Epidermal melanocyte (primary cell): Measurements from ENCODE around the gene IRAK2.
"Not testable (repeated sequence)": the region's sequence is repeated elsewhere in the genome, so short reads cannot be mapped to it uniquely, and the experiment has no call there.

Source experiments
- DNase-seq: peaks from one replicate; pipeline ENCODE4 v3.0.0; 2011; ENCODE audit warnings: low spot score; ENCODE audit not compliant: insufficient read length

IRAK2 gene

GRCh38 chr3:10248984-10249748 lies 84.4 kb downstream of the IRAK2 start:
- DNase-seq: no peak

- DNase-seq: no peak
Observed at GRCh38 chr3:10249833-10250232, 85.1 kb downstream of the IRAK2 start.

GRCh38 chr3:10251006-10251405 lies 86.3 kb downstream of the IRAK2 start:
- no peak for DNase-seq

GRCh38 chr3:10253731-10254130 lies 89.0 kb downstream of the IRAK2 start:
- no peak for DNase-seq

GRCh38 chr3:10255835-10256234 lies 91.1 kb downstream of the IRAK2 start:
- no peak for DNase-seq

GRCh38 chr3:10259036-10259435 lies 94.3 kb downstream of the IRAK2 start:
- DNase-seq: no peak

GRCh38 chr3:10259798-10260197 lies 95.1 kb downstream of the IRAK2 start:
- DNase-seq: no peak

- DNase-seq: no peak
Observed at GRCh38 chr3:10260211-10260701, 95.5 kb downstream of the IRAK2 start.

- DNase-seq: no peak
Observed at GRCh38 chr3:10262027-10262426, 97.3 kb downstream of the IRAK2 start.

GRCh38 chr3:10263646-10264363 lies 99.1 kb downstream of the IRAK2 start:
- no peak for DNase-seq

GRCh38 chr3:10265833-10266232 lies 101.1 kb downstream of the IRAK2 start:
- no peak for DNase-seq

- DNase-seq: not testable (repeated sequence)
Observed at GRCh38 chr3:10266936-10267335, 102.2 kb downstream of the IRAK2 start.

GRCh38 chr3:10268116-10268515 lies 103.4 kb downstream of the IRAK2 start:
- DNase-seq: no peak

- DNase-seq: no peak
Observed at GRCh38 chr3:10268930-10269329, 104.2 kb downstream of the IRAK2 start.

- DNase-seq: no peak
Observed at GRCh38 chr3:10269443-10269842, 104.7 kb downstream of the IRAK2 start.

GRCh38 chr3:10272476-10272875 lies 107.8 kb downstream of the IRAK2 start:
- DNase-seq: not testable (repeated sequence)

GRCh38 chr3:10272977-10273376 lies 108.3 kb downstream of the IRAK2 start:
- no peak for DNase-seq

- DNase-seq: no peak
Observed at GRCh38 chr3:10273702-10274305, 109.1 kb downstream of the IRAK2 start.

- DNase-seq: no peak
Observed at GRCh38 chr3:10274601-10275000, 109.9 kb downstream of the IRAK2 start.

- no peak for DNase-seq
Observed at GRCh38 chr3:10277115-10277625, 112.5 kb downstream of the IRAK2 start.

GRCh38 chr3:10278501-10278900 lies 113.8 kb downstream of the IRAK2 start:
- DNase-seq: no peak
